ENCODE results near the gene LYAR.

The LYAR gene

GRCh38 chr4:4315461-4316149 is 25.7 kb upstream of the LYAR start:
- no peak for DNase-seq

GRCh38 chr4:4311193-4311592 is 21.2 kb upstream of the LYAR start:
- no peak for DNase-seq

GRCh38 chr4:4308800-4309441 is 19.0 kb upstream of the LYAR start:
- DNase-seq: no peak

GRCh38 chr4:4306920-4307319 is 17.0 kb upstream of the LYAR start:
- DNase-seq: no peak

GRCh38 chr4:4302416-4302815 is 12.5 kb upstream of the LYAR start:
- DNase-seq: no peak

GRCh38 chr4:4302001-4302400 is 12.0 kb upstream of the LYAR start:
- no peak for DNase-seq

GRCh38 chr4:4299006-4299405 is 9.1 kb upstream of the LYAR start:
- DNase-seq: no peak

- DNase-seq: no peak
Observed at GRCh38 chr4:4296283-4296846, 6.4 kb upstream of the LYAR start.

GRCh38 chr4:4293279-4293678 is 3.3 kb upstream of the LYAR start:
- no peak for DNase-seq

- DNase-seq: no peak
Observed at GRCh38 chr4:4289597-4289940, 385 bp downstream of the LYAR start.

- DNase-seq: no peak
Observed at GRCh38 chr4:4289055-4289454, 899 bp downstream of the LYAR start.

- DNase-seq: no peak
Observed at GRCh38 chr4:4288098-4288497, 1.9 kb downstream of the LYAR start.

GRCh38 chr4:4284827-4285618 is 4.9 kb downstream of the LYAR start:
- DNase-seq: no peak

- no peak for DNase-seq
Observed at GRCh38 chr4:4281787-4282186, 8.2 kb downstream of the LYAR start.

- DNase-seq: no peak
Observed at GRCh38 chr4:4277531-4277930, 12.4 kb downstream of the LYAR start.

- no peak for DNase-seq
Observed at GRCh38 chr4:4274226-4274625, 15.7 kb downstream of the LYAR start.

- no peak for DNase-seq
Observed at GRCh38 chr4:4271912-4272311, 18.0 kb downstream of the LYAR start.

- no peak for DNase-seq
Observed at GRCh38 chr4:4270529-4270928, 19.4 kb downstream of the LYAR start.

GRCh38 chr4:4269856-4270255 is 20.1 kb downstream of the LYAR start:
- no peak for DNase-seq

GRCh38 chr4:4269331-4269731 is 20.6 kb downstream of the LYAR start:
- no peak for DNase-seq

GRCh38 chr4:4268776-4269175 is 21.2 kb downstream of the LYAR start:
- DNase-seq: no peak

- DNase-seq: no peak
Observed at GRCh38 chr4:4267981-4268380, 22.0 kb downstream of the LYAR start.

- no peak for DNase-seq
Observed at GRCh38 chr4:4260185-4260751, 29.7 kb downstream of the LYAR start.

Measured in femur (tissue), 1 donor.